BJ (cell line): ENCODE data around the gene NEDD9. TPM values are rescaled to one million over a fixed set of nuclear protein-coding genes. Genes with fewer than 3 reads are reported as not detected.

Source experiments
- CTCF ChIA-PET: fragments of 350-600 bp; formaldehyde crosslinking; extraction: SDS; loops from one replicate; lab custom pipeline; 2021; ENCODE audit warnings: antibody characterized with exemption, inconsistent platforms; lab: Yijun Ruan, JAX
- POLR2A ChIA-PET: fragments of 300-600 bp; sonication (Branson Sonifier 250); formaldehyde crosslinking; extraction: SDS; loops from one replicate; lab custom pipeline; 2021; ENCODE audit warnings: antibody characterized with exemption; lab: Charles Lee
- DNase-seq: peaks from one replicate; pipeline ENCODE4 v3.0.0-alpha.2; 2011; ENCODE audit warnings: low read depth
- H3K27me3 ChIP-seq: 2 replicates; pipeline ENCODE4 v1.6.0; 2011; ENCODE audit warnings: low read length; ENCODE audit not compliant: control insufficient read depth, insufficient read depth
- H3K36me3 ChIP-seq: 2 replicates; pipeline ENCODE4 v1.5.1; 2011; ENCODE audit warnings: low read length; ENCODE audit not compliant: control insufficient read depth, insufficient read depth
- H3K4me3 ChIP-seq: 2 replicates; pipeline ENCODE4 v1.5.1; 2011; ENCODE audit warnings: low read depth, mild to moderate bottlenecking, control low read depth, low read length
- polyA plus RNA-seq: library from polyadenylated mRNA; depleted of rRNA; stranded (reverse); fragments of >200 nt; gene quantifications from 2 replicates; pipeline ENCODE4 v1.2.3, GENCODE V29; 2011
- TF ChIP-seq, protein P1 (sequence below): IDR thresholded peaks from 2 replicates; pipeline ENCODE4 v1.5.1; 2011; ENCODE audit warnings: low read depth, mild to moderate bottlenecking, control low read depth, inconsistent platforms, low read length, moderate library complexity; ENCODE audit not compliant: insufficient read depth

The NEDD9 gene
- polyA plus RNA-seq, 1 experiment: 25.6 TPM

DNA sequence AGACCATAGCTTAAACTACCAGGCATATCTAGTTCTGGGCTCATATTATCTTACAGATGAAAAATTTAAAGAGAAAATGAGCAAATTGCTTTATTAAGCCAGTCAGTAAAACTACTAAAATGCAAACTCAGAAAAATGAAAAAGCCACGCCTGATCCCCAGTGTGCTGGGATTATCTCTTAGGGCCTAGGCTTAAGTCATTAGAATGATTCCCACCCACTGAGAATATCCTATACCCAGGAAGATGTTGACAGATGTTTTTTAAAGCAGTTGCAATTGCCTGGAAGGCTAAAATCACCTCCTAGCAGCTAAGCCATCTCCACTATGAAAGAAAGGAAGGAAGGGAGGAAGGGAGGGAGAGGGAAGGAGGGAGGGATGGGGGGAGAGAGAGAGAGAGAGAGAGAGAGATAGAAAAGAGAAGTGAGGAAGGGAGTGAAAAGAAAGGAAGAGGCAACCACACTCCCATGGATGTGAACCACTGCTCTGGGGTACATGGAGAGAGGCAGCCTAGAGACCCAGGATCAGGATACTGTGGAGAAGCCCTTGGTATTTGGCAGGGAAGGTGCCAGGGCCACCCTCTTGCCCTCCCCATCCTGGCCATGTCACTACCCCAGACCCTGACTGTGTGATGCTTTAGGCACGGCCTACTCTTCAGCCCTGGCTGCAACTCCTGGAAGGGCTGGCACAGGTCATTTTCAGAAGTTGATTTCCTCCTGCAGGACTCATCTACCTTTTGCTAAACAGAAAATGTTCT, 21.9 kb downstream of the NEDD9 start:
- no peak overlapping the region for H3K4me3 ChIP-seq
- no peaks in the 10 kb centered on the region for H3K27me3 ChIP-seq
- POLR2A ChIA-PET: no interaction called here
- TF ChIP-seq, protein P1, sequence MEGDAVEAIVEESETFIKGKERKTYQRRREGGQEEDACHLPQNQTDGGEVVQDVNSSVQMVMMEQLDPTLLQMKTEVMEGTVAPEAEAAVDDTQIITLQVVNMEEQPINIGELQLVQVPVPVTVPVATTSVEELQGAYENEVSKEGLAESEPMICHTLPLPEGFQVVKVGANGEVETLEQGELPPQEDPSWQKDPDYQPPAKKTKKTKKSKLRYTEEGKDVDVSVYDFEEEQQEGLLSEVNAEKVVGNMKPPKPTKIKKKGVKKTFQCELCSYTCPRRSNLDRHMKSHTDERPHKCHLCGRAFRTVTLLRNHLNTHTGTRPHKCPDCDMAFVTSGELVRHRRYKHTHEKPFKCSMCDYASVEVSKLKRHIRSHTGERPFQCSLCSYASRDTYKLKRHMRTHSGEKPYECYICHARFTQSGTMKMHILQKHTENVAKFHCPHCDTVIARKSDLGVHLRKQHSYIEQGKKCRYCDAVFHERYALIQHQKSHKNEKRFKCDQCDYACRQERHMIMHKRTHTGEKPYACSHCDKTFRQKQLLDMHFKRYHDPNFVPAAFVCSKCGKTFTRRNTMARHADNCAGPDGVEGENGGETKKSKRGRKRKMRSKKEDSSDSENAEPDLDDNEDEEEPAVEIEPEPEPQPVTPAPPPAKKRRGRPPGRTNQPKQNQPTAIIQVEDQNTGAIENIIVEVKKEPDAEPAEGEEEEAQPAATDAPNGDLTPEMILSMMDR: no peak
- CTCF ChIA-PET: interaction anchor here (0.5 kb wide), 2 partner anchors 15 to 800 kb away, joined by 3 to 6 read pairs; no protein-coding TSS in a partner anchor
- DNase-seq: no peak
- H3K36me3 ChIP-seq: peaks cover 6% of the 10 kb centered on the region

DNA sequence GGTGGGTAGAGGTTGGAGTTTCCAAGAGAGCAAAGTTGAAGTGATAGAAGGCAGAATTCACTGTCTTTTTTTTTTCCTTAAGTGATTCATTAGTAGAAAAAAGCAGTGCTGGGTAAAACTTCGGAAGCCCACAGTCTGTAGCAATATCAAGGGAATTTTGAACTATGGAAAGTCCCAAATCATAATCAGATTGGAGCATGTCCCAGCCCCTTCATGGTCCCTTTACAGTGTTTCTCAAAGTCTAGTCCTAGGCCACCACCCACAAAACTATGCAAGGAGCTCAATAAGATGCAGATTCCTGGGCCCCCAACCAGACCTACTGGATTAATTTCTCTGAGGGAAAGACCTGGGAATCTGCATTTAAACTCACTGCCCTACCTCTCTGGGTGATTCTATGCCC, 22.6 kb downstream of the NEDD9 start:
- TF ChIP-seq, protein P1: no peak
- no peak overlapping the region for H3K4me3 ChIP-seq
- H3K27me3 ChIP-seq: no peaks in the 10 kb centered on the region
- CTCF ChIA-PET: interaction anchor here (0.5 kb wide), 2 partner anchors 16 to 800 kb away, joined by 3 to 6 read pairs; no protein-coding TSS in a partner anchor
- peaks cover 6% of the 10 kb centered on the region for H3K36me3 ChIP-seq
- no peak for DNase-seq
- POLR2A ChIA-PET: no interaction called here

DNA sequence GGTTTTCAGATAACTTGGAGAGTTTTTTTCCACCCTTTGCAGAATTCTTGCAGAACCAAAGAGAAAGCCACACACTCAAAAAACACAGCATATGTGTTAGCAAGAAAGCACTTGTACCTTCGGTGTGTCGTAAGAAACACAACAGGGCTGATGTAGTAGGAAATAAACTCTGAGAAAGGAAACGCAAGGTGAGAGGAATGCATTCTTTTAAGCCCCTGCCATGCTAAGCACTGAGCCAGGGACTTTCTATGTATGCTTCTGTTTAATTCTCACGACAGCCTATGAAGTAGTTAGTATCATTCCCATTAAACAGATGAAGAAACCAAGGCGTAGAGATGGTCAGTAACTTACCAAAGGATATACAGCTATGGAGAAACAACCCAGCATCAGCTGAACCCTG, 23.1 kb downstream of the NEDD9 start:
- ChIA-PET CTCF (no interaction called here), POLR2A (no interaction called here)
- no peak for DNase-seq
- Histone ChIP-seq H3K4me3 (no peak overlapping the region), H3K27me3 (no peaks in the 10 kb centered on the region), H3K36me3 (peaks cover 5% of the 10 kb centered on the region)
- TF ChIP-seq, protein P1: no peak

DNA sequence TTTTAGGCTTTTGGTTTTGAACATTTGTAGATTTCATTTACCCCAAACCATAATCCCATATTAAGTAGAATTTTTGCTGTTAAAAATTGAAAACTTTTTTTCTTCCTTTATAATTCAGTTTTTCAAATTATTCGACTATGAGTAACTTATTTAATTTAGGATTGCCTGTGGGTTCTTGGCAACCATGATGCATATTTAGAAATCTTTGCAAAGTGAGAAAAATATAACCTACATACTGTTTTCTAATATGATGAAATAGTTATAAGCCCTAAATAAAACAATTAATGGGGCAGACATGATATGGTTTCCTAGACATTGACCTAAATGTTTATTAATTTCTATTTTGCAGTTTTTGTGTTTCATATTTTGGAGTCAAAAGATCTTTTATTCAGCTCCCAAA, 23.6 kb downstream of the NEDD9 start:
- Histone ChIP-seq H3K36me3 (peaks cover 4% of the 10 kb centered on the region), H3K4me3 (no peak overlapping the region), H3K27me3 (no peaks in the 10 kb centered on the region)
- TF ChIP-seq, protein P1: no peak
- ChIA-PET POLR2A (no interaction called here), CTCF (no interaction called here)
- DNase-seq: no peak

DNA sequence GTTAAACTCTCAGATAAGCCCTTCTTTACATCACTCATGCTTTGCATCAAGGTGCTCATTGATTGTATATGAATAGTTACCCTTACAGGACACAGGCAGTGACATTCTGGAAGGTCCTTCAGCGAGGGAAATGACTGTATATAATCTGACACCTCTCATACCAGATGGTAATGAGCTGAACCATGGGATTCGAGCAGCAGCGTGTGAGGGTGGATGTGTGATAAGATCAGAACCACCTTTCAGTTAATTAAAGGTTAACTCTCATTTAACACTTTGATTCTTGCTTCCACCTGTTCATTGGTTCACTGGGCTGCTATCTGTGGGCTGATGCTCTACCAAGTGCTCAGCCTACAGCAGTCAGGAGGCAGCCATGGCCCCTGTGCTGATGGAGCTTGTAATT, 24.2 kb downstream of the NEDD9 start:
- peaks cover 2% of the 10 kb centered on the region for H3K36me3 ChIP-seq
- no peak for DNase-seq
- TF ChIP-seq, protein P1: no peak
- ChIA-PET POLR2A (no interaction called here), CTCF (no interaction called here)
- no peak overlapping the region for H3K4me3 ChIP-seq
- no peaks in the 10 kb centered on the region for H3K27me3 ChIP-seq
